ENCODE data around the gene RTP3. TPM values are rescaled to one million over a fixed set of nuclear protein-coding genes. Genes with fewer than 3 reads are reported as not detected.
A peak's percentile ranks its signal among the peaks of the same experiment; 100 is the strongest.

The RTP3 gene
- total and polyA plus RNA-seq, 4 donors, result 1.0 to 61.7 (median 26.6) TPM

GRCh38 chr3:46491089-46492070, 6.4 kb upstream of the RTP3 start (continued):
- no peak for TF ChIP-seq CTCF (IDR thresholded peaks at IDR 0.05; ENCODE audit: low read depth, low read length, missing input control)
- peak; percentile 54 to 76 for TF ChIP-seq EGR1 (IDR thresholded peaks at IDR 0.05; ENCODE audit: low read depth in 2 of 2)
- TF ChIP-seq MAX (IDR thresholded peaks at IDR 0.05), result peak; percentile 98
- peak; percentile 55 to 69 for TF ChIP-seq RAD21 (IDR thresholded peaks at IDR 0.05)
- peak; percentile 83 for TF ChIP-seq YY1 (IDR thresholded peaks at IDR 0.05)
- TF ChIP-seq TAF1 (conservative IDR thresholded peaks at IDR 0.05), result no peak
- TF ChIP-seq ATF3 (IDR thresholded peaks at IDR 0.05), result peak; percentile 48
- TF ChIP-seq FOXA1 (IDR thresholded peaks at IDR 0.05), result peak; percentile 87
- TF ChIP-seq JUND (IDR thresholded peaks at IDR 0.05), result peak; percentile 73
- TF ChIP-seq HNF4G (IDR thresholded peaks at IDR 0.05), result peak; percentile 28
- TF ChIP-seq NR2F2 (IDR thresholded peaks at IDR 0.05), result peak; percentile 30
- peak; percentile 94 to 97 for TF ChIP-seq RXRA (IDR thresholded peaks at IDR 0.05)
- TF ChIP-seq HNF4A (conservative IDR thresholded peaks at IDR 0.05), result peak; percentile 80 to 90
- TF ChIP-seq SP1 (IDR thresholded peaks at IDR 0.05), result peak; percentile 86

- no peaks in the 10 kb centered on the region for H3K27me3 ChIP-seq (ENCODE audit: control insufficient read depth in 4 of 4, insufficient read depth in 4 of 4, low read length in 3 of 4)
- no peak overlapping the region for H3K4me3 ChIP-seq (ENCODE audit: low read depth in 1 of 3, low read length in 3 of 3)
- 77% methylated on average over 6 of the region's 6 CpGs for WGBS
- no peaks in the 10 kb centered on the region for H3K9me3 ChIP-seq (ENCODE audit: control insufficient read depth in 4 of 4, low read length in 3 of 4)
- peaks cover 7 to 62% (median 55%) of the 10 kb centered on the region in 4 donors for H3K4me1 ChIP-seq (ENCODE audit: control insufficient read depth in 4 of 4, insufficient read depth in 4 of 4, low read length in 3 of 4)
- no peaks in the 10 kb centered on the region for H3K36me3 ChIP-seq (ENCODE audit: control insufficient read depth in 4 of 4, insufficient read depth in 3 of 4, low read depth in 1 of 4, low read length in 3 of 4)
- H3K9ac ChIP-seq (ENCODE audit: low read depth in 1 of 2, low read length in 2 of 2), result no peak overlapping the region
- TF ChIP-seq ZBTB33 (IDR thresholded peaks at IDR 0.05) (no peak), HNF4G (IDR thresholded peaks at IDR 0.05) (no peak), GABPA (IDR thresholded peaks at IDR 0.05 in 1 of 2, conservative IDR thresholded peaks at IDR 0.05 in 1 of 2) (no peak), RAD21 (IDR thresholded peaks at IDR 0.05) (no peak), MAX (IDR thresholded peaks at IDR 0.05) (no peak), CTCF (IDR thresholded peaks at IDR 0.05; ENCODE audit: low read depth, low read length, missing input control) (no peak), ATF3 (IDR thresholded peaks at IDR 0.05) (no peak), TAF1 (conservative IDR thresholded peaks at IDR 0.05) (no peak), HNF4A (conservative IDR thresholded peaks at IDR 0.05) (peak; percentile 56 to 74), YY1 (IDR thresholded peaks at IDR 0.05) (peak; percentile 16), JUND (IDR thresholded peaks at IDR 0.05) (no peak), FOXA2 (IDR thresholded peaks at IDR 0.05) (no peak), FOXA1 (IDR thresholded peaks at IDR 0.05) (no peak), REST (IDR thresholded peaks at IDR 0.05) (no peak), SP1 (IDR thresholded peaks at IDR 0.05) (peak; percentile 18), RXRA (IDR thresholded peaks at IDR 0.05) (peak; percentile 48 to 80), EGR1 (IDR thresholded peaks at IDR 0.05; ENCODE audit: low read depth in 2 of 2) (no peak), NR2F2 (IDR thresholded peaks at IDR 0.05) (no peak)
- no peak for DNase-seq (ENCODE audit: low spot score)
- H3K27ac ChIP-seq (ENCODE audit: low read depth in 1 of 2, low read length in 2 of 2), result peak overlapping the region; percentile 46 to 66
Measured at GRCh38 chr3:46492890-46493547, 4.8 kb upstream of the RTP3 start.

All from liver (tissue), 9 donors.